ENCODE data around the gene PINK1.

PINK1 gene

GRCh38 chr1:20633190-20634064 is at the start of gene PINK1:
TSS of gene PINK1 (plus strand) at chr1:20633458. CDS start at chr1:20633549, 91 bp downstream.
- H3K4me3 ChIP-seq (ENCODE audit: low read depth, low read length) = peak within 1 kb of the TSS; percentile 74
- peak; percentile 99 for TF ChIP-seq CTCF (IDR thresholded peaks at IDR 0.05; ENCODE audit: borderline replicate concordance, insufficient read depth, low read depth, low read length)

- H3K4me3 ChIP-seq (ENCODE audit: low read depth, low read length) = no peak overlapping the region
- no peak for TF ChIP-seq CTCF (IDR thresholded peaks at IDR 0.05; ENCODE audit: borderline replicate concordance, insufficient read depth, low read depth, low read length)
Measured at GRCh38 chr1:20584890-20585289, 48.4 kb upstream of the PINK1 start.

GRCh38 chr1:20586953-20587660 is 46.2 kb upstream of the PINK1 start:
- no peak overlapping the region for H3K4me3 ChIP-seq (ENCODE audit: low read depth, low read length)
- no peak for TF ChIP-seq CTCF (IDR thresholded peaks at IDR 0.05; ENCODE audit: borderline replicate concordance, insufficient read depth, low read depth, low read length)

- no peak for TF ChIP-seq CTCF (IDR thresholded peaks at IDR 0.05; ENCODE audit: borderline replicate concordance, insufficient read depth, low read depth, low read length)
- H3K4me3 ChIP-seq (ENCODE audit: low read depth, low read length) = no peak overlapping the region
Measured at GRCh38 chr1:20587661-20588053, 45.6 kb upstream of the PINK1 start.

GRCh38 chr1:20588634-20589225 is 44.5 kb upstream of the PINK1 start, which contains the start of gene CDA:
TSS of gene CDA (plus strand) at chr1:20589097. CDS start at chr1:20589130, 33 bp downstream.
- no peak for TF ChIP-seq CTCF (IDR thresholded peaks at IDR 0.05; ENCODE audit: borderline replicate concordance, insufficient read depth, low read depth, low read length)
- H3K4me3 ChIP-seq (ENCODE audit: low read depth, low read length) = no peak within 1 kb of the TSS

GRCh38 chr1:20589331-20590278 is 43.7 kb upstream of the PINK1 start:
- TF ChIP-seq CTCF (IDR thresholded peaks at IDR 0.05; ENCODE audit: borderline replicate concordance, insufficient read depth, low read depth, low read length) = no peak
- H3K4me3 ChIP-seq (ENCODE audit: low read depth, low read length) = no peak overlapping the region

Data from GM12875 (cell line).